Ovary (tissue), 9 donors: Measurements from ENCODE around the gene CT55. TPM values are rescaled to one million over a fixed set of nuclear protein-coding genes. Genes with fewer than 3 reads are reported as not detected.
"Not testable (repeated sequence)": the region's sequence is repeated elsewhere in the genome, so short reads cannot be mapped to it uniquely, and the experiment has no call there.

Experiments
- DNase-seq, 5 donors: peaks; one replicate each; pipeline ENCODE4 v3.0.0-alpha.2; 2019 to 2020
- H3K27ac ChIP-seq, 2 donors: fragments of 200-600 bp; one replicate each; pipeline versions ENCODE4 v1.5.1 to v1.8.0; 2019 to 2022
- H3K27me3 ChIP-seq: fragments of 200-600 bp; one replicate; pipeline ENCODE4 v1.8.0; 2022
- H3K36me3 ChIP-seq: fragments of 200-600 bp; sonication (generic); one replicate; pipeline ENCODE4 v1.5.1; 2019
- H3K4me1 ChIP-seq: one replicate; pipeline ENCODE4 v1.8.1; 2013; ENCODE audit warnings: mild to moderate bottlenecking, moderate library complexity; ENCODE audit not compliant: insufficient read depth
- H3K4me3 ChIP-seq: fragments of 200-600 bp; sonication (generic); one replicate; pipeline ENCODE4 v1.5.1; 2017
- H3K9me3 ChIP-seq, 2 donors: fragments of 200-600 bp in 1 of 2; sonication (generic) in 1 of 2; one replicate each; pipeline versions ENCODE4 v1.5.1 to v1.8.1; 2013 to 2019; ENCODE audit warnings: mild to moderate bottlenecking in 1 of 2, moderate library complexity in 1 of 2
- EP300 ChIP-seq: sonication (generic); formaldehyde crosslinking; IDR thresholded peaks from one replicate; pipeline ENCODE4 v1.6.1; 2017; ENCODE audit warnings: antibody characterized with exemption
- POLR2A ChIP-seq: fragments of 450-650 bp; IDR thresholded peaks from one replicate; pipeline ENCODE4 v1.6.1; 2017; ENCODE audit warnings: antibody characterized with exemption, mild to moderate bottlenecking, moderate library complexity
- WGBS, 3 donors: extraction: QIAGEN DNeasy Blood & Tissue Kit in 1 of 3; methylation state at CpG; one replicate each; pipeline versions ENCODE4 v1.1.5 to v1.1.7; 2013 to 2017; 5-methylcytosine and 5-hydroxymethylcytosine counted together
- intact Hi-C, 4 donors: fragments of 100-400 bp; cut with DNase I; formaldehyde crosslinking; loops; one replicate each; pipeline versions ENCODE4 v1.11.0 to v1.15.1; 2022 to 2023
- polyA plus RNA-seq, 2 donors: library from polyadenylated mRNA; stranded (reverse); fragments of 200-250 nt in 1 of 2; fragments of 350-450 nt in 1 of 2; fragmentation: Illumina TruSeq in 1 of 2; extraction: RNeasy Lipid Tissue Mini Kit (QIAGEN cat#74804) in 1 of 2; gene quantifications; one replicate each; pipeline ENCODE4 v1.2.3, GENCODE V29; 2013 to 2014
- total RNA-seq, 7 donors: library from RNA; depleted of rRNA in 2 of 7; stranded (reverse); fragments of >200 nt in 2 of 7; fragmentation: NEBNext Ultra II Directional in 3 of 7; extraction: Animal tissue kit (Norgen Biotek cat#: 25700) in 3 of 7; gene quantifications; one replicate each; pipeline versions ENCODE4 v1.1.0 to v1.2.4, GENCODE V29; 2016 to 2023
- TF ChIP-seq, protein P1 (sequence below), 3 donors: fragments of 450-650 bp in 2 of 3; fragments of 200-600 bp in 1 of 3; IDR thresholded peaks; one replicate each; pipeline versions ENCODE4 v1.5.1 to v1.8.0; 2016 to 2022; ENCODE audit warnings: antibody characterized with exemption in 3 of 3, mild to moderate bottlenecking in 1 of 3
- donor health status: DM: no; HTN: no; CAD: no; lungs with moderate emphysema.
- donor health status: DM: no; HTN: no; CAD: no.
- donor health status: Bipolar disorder and iron deficiency.
- donor health status: DM: yes; HTN: yes; CAD: no.
- donor health status: DM: no; HTN: no; CAD: no.
- donor health status: DM: yes; HTN: yes; CAD: no.

CT55 gene
- total and polyA plus RNA-seq, 9 donors, result not detected

DNA sequence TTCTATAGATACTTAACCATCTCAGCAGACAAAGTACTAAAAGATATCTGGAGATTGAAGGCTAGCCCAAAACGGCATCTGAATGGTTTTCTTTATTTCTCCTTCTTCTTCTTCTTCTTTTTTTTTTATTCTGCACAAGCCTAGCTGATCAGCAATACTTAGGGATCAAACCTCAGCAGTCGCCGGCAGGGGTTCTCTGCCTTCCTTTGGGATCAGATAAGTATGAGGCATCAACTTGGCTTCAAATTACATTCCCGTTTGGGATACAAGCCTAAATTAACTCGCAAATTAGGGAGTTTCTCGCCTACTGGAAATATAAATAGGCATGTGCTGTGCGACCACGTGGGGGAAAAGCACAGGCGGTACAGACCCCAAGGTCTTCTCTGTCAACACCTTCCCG is 730 bp downstream of the CT55 start:
- no peak overlapping the region for H3K4me3 ChIP-seq
- no peak for TF ChIP-seq POLR2A
- no peak for TF ChIP-seq EP300
- TF ChIP-seq, protein P1, sequence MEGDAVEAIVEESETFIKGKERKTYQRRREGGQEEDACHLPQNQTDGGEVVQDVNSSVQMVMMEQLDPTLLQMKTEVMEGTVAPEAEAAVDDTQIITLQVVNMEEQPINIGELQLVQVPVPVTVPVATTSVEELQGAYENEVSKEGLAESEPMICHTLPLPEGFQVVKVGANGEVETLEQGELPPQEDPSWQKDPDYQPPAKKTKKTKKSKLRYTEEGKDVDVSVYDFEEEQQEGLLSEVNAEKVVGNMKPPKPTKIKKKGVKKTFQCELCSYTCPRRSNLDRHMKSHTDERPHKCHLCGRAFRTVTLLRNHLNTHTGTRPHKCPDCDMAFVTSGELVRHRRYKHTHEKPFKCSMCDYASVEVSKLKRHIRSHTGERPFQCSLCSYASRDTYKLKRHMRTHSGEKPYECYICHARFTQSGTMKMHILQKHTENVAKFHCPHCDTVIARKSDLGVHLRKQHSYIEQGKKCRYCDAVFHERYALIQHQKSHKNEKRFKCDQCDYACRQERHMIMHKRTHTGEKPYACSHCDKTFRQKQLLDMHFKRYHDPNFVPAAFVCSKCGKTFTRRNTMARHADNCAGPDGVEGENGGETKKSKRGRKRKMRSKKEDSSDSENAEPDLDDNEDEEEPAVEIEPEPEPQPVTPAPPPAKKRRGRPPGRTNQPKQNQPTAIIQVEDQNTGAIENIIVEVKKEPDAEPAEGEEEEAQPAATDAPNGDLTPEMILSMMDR (IDR thresholded peaks at IDR 0.05), result no peak
- no peak overlapping the region for H3K27ac ChIP-seq
- no peaks in the 10 kb centered on the region for H3K36me3 ChIP-seq
- 73 to 80% (median 76%) methylated on average over 10 of the region's 10 CpGs for WGBS, 3 donors
- no peaks in the 10 kb centered on the region for H3K27me3 ChIP-seq
- DNase-seq, result no peak
- intact Hi-C loops, result no loop called here
- no peaks in the 10 kb centered on the region for H3K4me1 ChIP-seq
- no peaks in the 10 kb centered on the region for H3K9me3 ChIP-seq

DNA sequence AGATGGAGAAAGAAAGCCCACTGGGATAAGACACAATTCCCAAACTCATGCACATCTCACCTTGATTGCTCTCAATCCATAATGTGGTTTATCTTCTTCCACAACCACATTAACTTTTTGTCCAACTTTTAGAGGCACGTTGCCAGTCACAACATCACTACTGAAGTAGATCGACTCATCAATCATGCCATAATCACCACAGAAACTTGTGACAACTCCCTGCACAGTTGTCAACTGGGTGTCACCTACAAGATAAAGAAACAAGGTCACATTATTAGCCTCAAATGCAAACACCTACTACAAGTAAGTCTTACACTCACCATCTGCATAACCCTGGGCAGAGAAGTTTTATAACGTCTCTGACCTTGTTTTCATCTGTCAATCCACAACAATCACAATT is 1.7 kb downstream of the CT55 start:
- H3K4me3 ChIP-seq, H3K27me3 ChIP-seq, DNase-seq, intact Hi-C loops, H3K27ac ChIP-seq, H3K36me3 ChIP-seq, H3K9me3 ChIP-seq, H3K4me1 ChIP-seq: not testable (repeated sequence)
- WGBS, 3 donors, result 66 to 74% (median 73%) methylated on average over 3 of the region's 3 CpGs

DNA sequence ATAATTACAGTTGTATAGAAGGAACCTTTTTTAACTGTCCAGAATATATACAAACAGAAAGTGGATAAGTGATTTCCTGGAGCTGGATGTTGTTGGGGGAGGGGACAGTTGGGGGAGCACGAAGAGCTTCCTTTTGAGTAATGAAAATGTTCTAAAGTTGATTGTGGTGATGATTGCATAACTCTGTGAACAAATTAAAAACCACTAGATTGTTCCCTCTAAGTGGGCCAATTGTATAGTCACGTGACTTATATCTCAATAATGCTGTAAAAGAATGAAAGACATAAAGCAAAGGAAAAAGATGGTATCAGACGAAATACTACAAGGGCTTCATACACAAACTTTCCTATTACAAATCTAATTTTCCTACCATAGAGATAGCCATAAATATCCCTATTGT is 2.7 kb downstream of the CT55 start:
- intact Hi-C loops, result no loop called here
- 55 to 61% (median 59%) methylated on average over 3 of the region's 3 CpGs for WGBS, 3 donors
- H3K4me1 ChIP-seq, result no peaks in the 10 kb centered on the region
- no peaks in the 10 kb centered on the region for H3K36me3 ChIP-seq
- no peaks in the 10 kb centered on the region for H3K27me3 ChIP-seq
- TF ChIP-seq POLR2A, result no peak
- H3K9me3 ChIP-seq, result no peaks in the 10 kb centered on the region
- H3K27ac ChIP-seq, result no peak overlapping the region
- no peak overlapping the region for H3K4me3 ChIP-seq
- no peak for DNase-seq

- WGBS, 3 donors, result no CpG with 5 or more reads among the region's 3 CpGs
- H3K27me3 ChIP-seq, H3K36me3 ChIP-seq, DNase-seq, H3K4me3 ChIP-seq, H3K9me3 ChIP-seq, H3K4me1 ChIP-seq, H3K27ac ChIP-seq, intact Hi-C loops: not testable (repeated sequence)
Measured at GRCh38 chrX:135154688-135155087, 16.5 kb downstream of the CT55 start.

GRCh38 chrX:135126145-135126544 is 45.1 kb downstream of the CT55 start:
- H3K27me3 ChIP-seq, H3K9me3 ChIP-seq, intact Hi-C loops, H3K4me1 ChIP-seq, DNase-seq, H3K36me3 ChIP-seq, H3K27ac ChIP-seq, H3K4me3 ChIP-seq: not testable (repeated sequence)
- no CpG with 5 or more reads among the region's 6 CpGs for WGBS, 3 donors

DNA sequence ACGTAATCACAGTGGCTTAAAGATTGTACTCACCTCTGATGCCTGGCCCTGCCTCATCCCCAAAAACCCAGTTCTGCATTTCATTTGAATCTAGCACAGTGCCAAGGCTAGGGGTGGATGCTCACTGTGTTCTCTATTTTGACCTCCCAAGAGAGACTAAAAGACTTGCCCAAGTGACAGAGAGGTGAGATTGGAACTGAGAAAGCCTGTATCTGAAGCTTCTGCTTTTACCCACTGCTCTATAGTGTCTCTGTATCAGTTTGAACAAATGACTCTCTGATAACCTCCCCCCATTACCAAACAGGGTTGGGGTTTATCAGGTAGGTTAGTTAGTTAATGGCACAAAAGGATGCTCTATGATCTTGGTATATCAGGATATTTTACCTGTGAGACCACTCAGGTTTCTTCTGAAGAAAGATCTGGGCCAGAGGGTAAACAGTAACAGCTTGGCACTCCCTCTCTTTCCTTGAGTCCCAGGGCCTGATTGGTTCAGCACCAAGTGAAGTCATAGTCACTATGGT is 51.1 kb downstream of the CT55 start, which contains the start of gene ETDB:
Gene ETDB, minus strand, starts transcription at position 471 of the 521 bp plus-strand sequence. CDS start 1,265 bp downstream, outside the sequence.
- H3K36me3 ChIP-seq, DNase-seq, H3K4me1 ChIP-seq, H3K27me3 ChIP-seq, intact Hi-C loops, H3K27ac ChIP-seq, H3K9me3 ChIP-seq, H3K4me3 ChIP-seq: not testable (repeated sequence)
- no CpG with 5 or more reads among the region's 1 CpG for WGBS, 3 donors

DNA sequence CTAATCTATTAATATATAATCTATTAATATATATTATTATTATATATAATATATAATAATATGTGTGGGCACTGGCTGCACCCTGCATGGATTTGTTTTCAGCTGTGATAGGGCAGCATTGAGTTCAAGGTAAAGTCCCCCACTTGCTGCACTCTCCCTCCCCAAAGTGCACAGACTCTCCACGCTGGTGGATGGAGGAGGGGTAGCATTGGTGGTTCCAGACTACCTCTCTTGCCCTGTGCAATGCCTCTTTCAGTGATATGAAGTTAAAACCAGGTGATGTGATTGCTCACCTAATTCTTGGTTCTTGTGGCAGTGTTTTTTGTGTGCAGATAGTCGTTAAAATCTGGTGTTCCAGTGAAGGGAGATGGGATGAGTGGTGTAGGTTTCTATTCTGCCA is 55.1 kb downstream of the CT55 start:
- H3K4me1 ChIP-seq, intact Hi-C loops, DNase-seq, H3K36me3 ChIP-seq, H3K9me3 ChIP-seq, H3K27ac ChIP-seq, H3K4me3 ChIP-seq, H3K27me3 ChIP-seq: not testable (repeated sequence)
- WGBS, 3 donors, result 20 to 47% methylated on average over 1 of the region's 2 CpGs; no CpG with 5 or more reads in 1 of the 3 donors

- H3K4me1 ChIP-seq, result no peaks in the 10 kb centered on the region
- 63 to 76% (median 70%) methylated on average over 2 of the region's 2 CpGs for WGBS, 3 donors
- no peak for DNase-seq
- H3K9me3 ChIP-seq, result no peaks in the 10 kb centered on the region
- H3K4me3 ChIP-seq, result no peak overlapping the region
- TF ChIP-seq, protein P1 (IDR thresholded peaks at IDR 0.05), result no peak
- TF ChIP-seq EP300, result no peak
- no peak for TF ChIP-seq POLR2A
- H3K27ac ChIP-seq, result no peak overlapping the region
- intact Hi-C loops, result no loop called here
- H3K36me3 ChIP-seq, result no peaks in the 10 kb centered on the region
- no peaks in the 10 kb centered on the region for H3K27me3 ChIP-seq
Measured at GRCh38 chrX:135114392-135114791, 56.8 kb downstream of the CT55 start.
